LoVo (cell line): Measurements from ENCODE around the gene CHST14.
"Not testable (repeated sequence)": the region's sequence is repeated elsewhere in the genome, so short reads cannot be mapped to it uniquely, and the experiment has no call there.

Source experiments
- DNase-seq: peaks from one replicate; pipeline ENCODE4 v3.0.0-alpha.2; 2016; ENCODE audit warnings: low spot score

The CHST14 gene

GRCh38 chr15:40441565-40442531 lies 28.9 kb upstream of the CHST14 start:
- no peak for DNase-seq

GRCh38 chr15:40443255-40443654 lies 27.5 kb upstream of the CHST14 start:
- DNase-seq: no peak

- no peak for DNase-seq
Measured at GRCh38 chr15:40443846-40444245, 26.9 kb upstream of the CHST14 start.

- DNase-seq: no peak
Measured at GRCh38 chr15:40444736-40445135, 26.0 kb upstream of the CHST14 start.

GRCh38 chr15:40445421-40445922 lies 25.3 kb upstream of the CHST14 start:
- DNase-seq: no peak

- no peak for DNase-seq
Measured at GRCh38 chr15:40446144-40446543, 24.6 kb upstream of the CHST14 start.

GRCh38 chr15:40448354-40448753 lies 22.4 kb upstream of the CHST14 start:
- DNase-seq: no peak

GRCh38 chr15:40449275-40449674 lies 21.5 kb upstream of the CHST14 start:
- no peak for DNase-seq

GRCh38 chr15:40450047-40450446 lies 20.7 kb upstream of the CHST14 start:
- no peak for DNase-seq

GRCh38 chr15:40451527-40452158 lies 19.1 kb upstream of the CHST14 start:
- no peak for DNase-seq

GRCh38 chr15:40452296-40453090 lies 18.3 kb upstream of the CHST14 start:
- no peak for DNase-seq

GRCh38 chr15:40453941-40454340 lies 16.8 kb upstream of the CHST14 start:
- not testable (repeated sequence) for DNase-seq

GRCh38 chr15:40454904-40455391 lies 15.8 kb upstream of the CHST14 start:
- no peak for DNase-seq

- no peak for DNase-seq
Measured at GRCh38 chr15:40456299-40456712, 14.5 kb upstream of the CHST14 start.

GRCh38 chr15:40456738-40457137 lies 14.0 kb upstream of the CHST14 start:
- DNase-seq: no peak

GRCh38 chr15:40458495-40459371 lies 12.1 kb upstream of the CHST14 start:
- no peak for DNase-seq

GRCh38 chr15:40459391-40460015 lies 11.3 kb upstream of the CHST14 start:
- no peak for DNase-seq

- DNase-seq: no peak
Measured at GRCh38 chr15:40460404-40460803, 10.4 kb upstream of the CHST14 start.

- DNase-seq: no peak
Measured at GRCh38 chr15:40461958-40462357, 8.8 kb upstream of the CHST14 start.

- no peak for DNase-seq
Measured at GRCh38 chr15:40463279-40463678, 7.5 kb upstream of the CHST14 start.
